SK-N-SH treated with all-trans-retinoic acid at 6 μM for 48 hours (cell line): Measurements from ENCODE around the gene PRKCZ.

Source experiments
- BACH2 ChIP-seq: fragments of 250-450 bp; sonication (Bioruptor Pico); IDR thresholded peaks from 2 replicates; pipeline ENCODE4 v1.9.0; 2021; ENCODE audit warnings: mild to moderate bottlenecking, borderline replicate concordance
- CREB5 ChIP-seq: fragments of 250-450 bp; sonication (Bioruptor Pico); IDR thresholded peaks from 2 replicates; pipeline ENCODE4 v1.5.1; 2020; ENCODE audit warnings: low read depth, mild to moderate bottlenecking, moderate library complexity
- CSRNP3 ChIP-seq: fragments of 250-450 bp; sonication (Bioruptor Pico); IDR thresholded peaks from 2 replicates; pipeline ENCODE4 v1.5.1; 2021; ENCODE audit warnings: mild to moderate bottlenecking, moderate library complexity
- GLIS3 ChIP-seq: fragments of 250-450 bp; sonication (Bioruptor Pico); IDR thresholded peaks from 2 replicates; pipeline ENCODE4 v1.5.0; 2020; ENCODE audit warnings: mild to moderate bottlenecking, moderate library complexity
- ISL1 ChIP-seq: fragments of 250-450 bp; sonication (Bioruptor Pico); IDR thresholded peaks from 2 replicates; pipeline ENCODE4 v2.1.2; 2022; ENCODE audit warnings: mild to moderate bottlenecking, moderate library complexity
- PATZ1 ChIP-seq: fragments of 250-450 bp; sonication (Bioruptor Pico); IDR thresholded peaks from 2 replicates; pipeline ENCODE4 v1.8.0; 2020; ENCODE audit warnings: mild to moderate bottlenecking, moderate library complexity, borderline replicate concordance
- POU6F1 ChIP-seq: fragments of 250-450 bp; sonication (Bioruptor Pico); IDR thresholded peaks from 2 replicates; pipeline ENCODE4 v1.8.0; 2021; ENCODE audit warnings: low read depth, mild to moderate bottlenecking, moderate library complexity, borderline replicate concordance
- PPARA ChIP-seq: fragments of 250-450 bp; sonication (Bioruptor Pico); IDR thresholded peaks from 2 replicates; pipeline ENCODE4 v1.5.0; 2020; ENCODE audit warnings: mild to moderate bottlenecking, borderline replicate concordance
- RARB ChIP-seq: fragments of 250-450 bp; sonication (Bioruptor Pico); IDR thresholded peaks from 2 replicates; pipeline ENCODE4 v1.8.0; 2021; ENCODE audit warnings: mild to moderate bottlenecking, moderate library complexity
- ZFP3 ChIP-seq: fragments of 250-450 bp; sonication (Bioruptor Pico); IDR thresholded peaks from 2 replicates; pipeline ENCODE4 v1.5.0; 2020; ENCODE audit warnings: mild to moderate bottlenecking, moderate library complexity
- ZFP30 ChIP-seq: fragments of 450-650 bp; formaldehyde crosslinking; IDR thresholded peaks from 2 replicates; pipeline ENCODE4 v1.5.0; 2022; ENCODE audit warnings: mild to moderate bottlenecking, moderate library complexity
- ZNF8 ChIP-seq: fragments of 450-650 bp; formaldehyde crosslinking; IDR thresholded peaks from 2 replicates; pipeline ENCODE4 v1.5.0; 2020; ENCODE audit warnings: mild to moderate bottlenecking, moderate library complexity

GRCh38 chr1:2182376-2182775 lies 132.2 kb downstream of the PRKCZ start:
- TF ChIP-seq CSRNP3 (CRISPR knock-in tag): no peak
- TF ChIP-seq ZFP30 (CRISPR knock-in tag): no peak
- no peak for TF ChIP-seq PATZ1 (CRISPR knock-in tag)
- TF ChIP-seq PPARA (CRISPR knock-in tag): no peak
- TF ChIP-seq ZNF8 (CRISPR knock-in tag): no peak
- no peak for TF ChIP-seq RARB (CRISPR knock-in tag)
- no peak for TF ChIP-seq ISL1 (CRISPR knock-in tag)
- TF ChIP-seq GLIS3 (CRISPR knock-in tag): no peak
- no peak for TF ChIP-seq ZFP3 (CRISPR knock-in tag)
- TF ChIP-seq POU6F1: no peak
- no peak for TF ChIP-seq CREB5 (CRISPR knock-in tag)
- TF ChIP-seq BACH2 (CRISPR knock-in tag): no peak
